GM12878 (cell line): Measurements from ENCODE around the gene GRIK4. TPM values are rescaled to one million over a fixed set of nuclear protein-coding genes. Genes with fewer than 3 reads are reported as not detected.

Experiments used
- ATAC-seq: fragments of 200-7000 bp; cut with Tn5 transposase; 3 replicates; pipeline ENCODE4 v1.9.1; 2020; ENCODE audit warnings: mild to moderate bottlenecking, moderate library complexity
- BruUV-seq: library from RNA; stranded (reverse); fragments of 400-500 nt; replicated peaks from 2 replicates; lab custom pipeline; 2021; lab: Mats Ljungman, UMichigan
- CTCF ChIA-PET: fragments of 300-600 bp; sonication (Branson Sonifier 250); formaldehyde crosslinking; extraction: SDS; loops from one replicate; lab custom pipeline; 2021; ENCODE audit warnings: inconsistent platforms; lab: Yijun Ruan, JAX
- POLR2A ChIA-PET: fragments of 350-600 bp; formaldehyde crosslinking; extraction: SDS; loops from one replicate; lab custom pipeline; 2021; ENCODE audit warnings: inconsistent platforms; lab: Charles Lee
- RAD21 ChIA-PET: fragments of 300-600 bp; sonication (Branson Sonifier 250); formaldehyde crosslinking; loops from one replicate; lab custom pipeline; 2023; ENCODE audit warnings: antibody characterized with exemption; ENCODE audit not compliant: unreplicated experiment; lab: Charles Lee
- SMC1A ChIA-PET: fragments of 300-600 bp; sonication (Branson Sonifier 250); formaldehyde crosslinking; loops from one replicate; lab custom pipeline; 2023; ENCODE audit not compliant: unreplicated experiment, uncharacterized antibody; lab: Charles Lee
- DNase-seq: peaks from one replicate; pipeline ENCODE4 v3.0.0-alpha.2; 2011; ENCODE audit warnings: low read depth, low spot score
- FAIRE-seq: peaks from 3 replicates; lab custom pipeline; 2011; peaks lifted over from hg19 to GRCh38; lab: Jason Lieb, UNC
- H2AFZ ChIP-seq: 2 replicates; pipeline ENCODE4 v1.6.0; 2011; ENCODE audit warnings: low read depth, low read length, control low read depth; ENCODE audit not compliant: control insufficient read depth
- H3K27ac ChIP-seq: 2 replicates; pipeline ENCODE4 v1.5.1; 2011; ENCODE audit warnings: control low read depth; ENCODE audit not compliant: control insufficient read depth, insufficient read depth
- H3K27me3 ChIP-seq, 2 experiments: replicated peaks in 1 of 2; 2 replicates each; pipeline versions ENCODE4 v1.6.0 to v1.6.1; 2011; ENCODE audit warnings: low read length in 1 of 2; ENCODE audit not compliant: control insufficient read depth in 2 of 2, insufficient read depth in 2 of 2
- H3K36me3 ChIP-seq, 2 experiments: 2 replicates each; pipeline ENCODE4 v1.5.1; 2011; ENCODE audit warnings: low read length in 1 of 2; ENCODE audit not compliant: control insufficient read depth in 2 of 2, insufficient read depth in 2 of 2
- H3K4me1 ChIP-seq: 2 replicates; pipeline ENCODE4 v1.6.1; 2011; ENCODE audit warnings: mild to moderate bottlenecking, low read length, moderate library complexity, mixed read lengths; ENCODE audit not compliant: control insufficient read depth, insufficient read depth
- H3K4me2 ChIP-seq: 2 replicates; pipeline ENCODE4 v1.6.0; 2011; ENCODE audit warnings: control low read depth; ENCODE audit not compliant: control insufficient read depth, insufficient read depth
- H3K4me3 ChIP-seq: fragments of 200-600 bp; sonication (generic); 2 replicates; pipeline ENCODE4 v1.5.1; 2016
- H3K79me2 ChIP-seq: 2 replicates; pipeline ENCODE4 v1.6.0; 2011; ENCODE audit warnings: low read length; ENCODE audit not compliant: control insufficient read depth, insufficient read depth
- H3K9ac ChIP-seq: 2 replicates; pipeline ENCODE4 v1.8.0; 2011; ENCODE audit warnings: low read length, control low read depth, mixed read lengths; ENCODE audit not compliant: control insufficient read depth, insufficient read depth
- H3K9me3 ChIP-seq: replicated peaks from 3 replicates; pipeline ENCODE4 v1.5.1; 2011; ENCODE audit warnings: mild to moderate bottlenecking, low read length; ENCODE audit not compliant: control insufficient read depth, insufficient read depth
- H4K20me1 ChIP-seq: 2 replicates; pipeline ENCODE4 v1.6.0; 2011; ENCODE audit not compliant: control insufficient read depth, insufficient read depth
- BMI1 ChIP-seq: fragments of 450-650 bp; IDR thresholded peaks from 2 replicates; pipeline ENCODE4 v1.6.1; 2016; ENCODE audit warnings: mild to moderate bottlenecking, moderate library complexity, borderline replicate concordance
- CBX5 ChIP-seq: sonication (generic); IDR thresholded peaks from 2 replicates; pipeline ENCODE4 v1.6.1; 2016; ENCODE audit warnings: low read depth, moderate library complexity, mild to moderate bottlenecking, inconsistent platforms
- CHD4 ChIP-seq: fragments of 200-600 bp; sonication (generic); IDR thresholded peaks from 2 replicates; pipeline ENCODE4 v1.6.1; 2016; ENCODE audit warnings: mild to moderate bottlenecking
- FOXK2 ChIP-seq: fragments of 450-650 bp; IDR thresholded peaks from 2 replicates; pipeline ENCODE4 v1.6.1; 2017; ENCODE audit warnings: mild to moderate bottlenecking, moderate library complexity
- GABPA ChIP-seq: IDR thresholded peaks from 2 replicates; pipeline ENCODE4 v1.6.1; 2014; ENCODE audit warnings: antibody characterized with exemption, low read depth, mild to moderate bottlenecking, inconsistent platforms
- HCFC1 ChIP-seq: fragments of 150-350 bp; IDR thresholded peaks from 2 replicates; pipeline ENCODE4 v1.6.1; 2014; ENCODE audit warnings: low read length
- MTA2 ChIP-seq: fragments of 450-650 bp; IDR thresholded peaks from 2 replicates; pipeline ENCODE4 v1.6.1; 2016; ENCODE audit warnings: low read depth, mild to moderate bottlenecking, moderate library complexity
- NR2C2 ChIP-seq: IDR thresholded peaks from 2 replicates; pipeline ENCODE4 v1.6.1; 2011; ENCODE audit warnings: borderline replicate concordance, low read depth; ENCODE audit not compliant: control insufficient read depth, insufficient read length
- NR2F1 ChIP-seq: fragments of 450-650 bp; conservative IDR thresholded peaks from 2 replicates; pipeline ENCODE4 v1.6.1; 2017; ENCODE audit warnings: mild to moderate bottlenecking
- PAX5 ChIP-seq: IDR thresholded peaks from 2 replicates; pipeline ENCODE4 v1.6.1; 2011; ENCODE audit warnings: low read depth, low read length, borderline replicate concordance
- POLR2A ChIP-seq: IDR thresholded peaks from 2 replicates; pipeline ENCODE4 v1.6.1; 2011; ENCODE audit warnings: low read depth, mild to moderate bottlenecking, low read length
- RAD21 ChIP-seq: IDR thresholded peaks from 2 replicates; pipeline ENCODE4 v1.6.1; 2011; ENCODE audit warnings: mild to moderate bottlenecking, low read depth, low read length, moderate library complexity; ENCODE audit not compliant: insufficient read depth
- RBBP5 ChIP-seq: fragments of 200-600 bp; sonication (generic); conservative IDR thresholded peaks from 2 replicates; pipeline ENCODE4 v1.6.1; 2016
- SIN3A ChIP-seq: IDR thresholded peaks from 2 replicates; pipeline ENCODE4 v1.6.1; 2012; ENCODE audit warnings: low read depth, low read length, improper control_type of control experiment
- SREBF2 ChIP-seq: IDR thresholded peaks from 2 replicates; pipeline ENCODE4 v1.6.1; 2012; ENCODE audit warnings: mild to moderate bottlenecking, low read length
- WGBS: methylation state at CpG from one replicate; pipeline ENCODE4 v1.1.6; 2016; ENCODE audit warnings: low lambda C conversion rate; ENCODE audit not compliant: insufficient replicate concordance, insufficient coverage; ENCODE audit errors: missing lambda C conversion rate; 5-methylcytosine and 5-hydroxymethylcytosine counted together
- in situ Hi-C: fragments of 300-500 bp; cut with MboI; formaldehyde crosslinking; loops from 9 replicates; pipeline ENCODE4 v1.14.3; 2018; ENCODE audit warnings: mixed read lengths
- intact Hi-C: fragments of 100-400 bp; cut with micrococcal nuclease; formaldehyde crosslinking; loops from one replicate; pipeline ENCODE4 v1.14.2; 2022; ENCODE audit not compliant: unreplicated experiment
- polyA plus RNA-seq, 11 experiments: library from polyadenylated mRNA; depleted of rRNA in 4 of 11; unstranded in 6 of 11; stranded (reverse) in 5 of 11; fragments of >200 nt; fragmentation: Nextera tagmentation in 4 of 11; fragmentation: Illumina TruSeq in 1 of 11; extraction: Ambion mirVana in 4 of 11; extraction: Trizol in 1 of 11; gene quantifications; 1 replicate in 1 of 11; 2 replicates in 10 of 11; pipeline versions ENCODE4 v1.2.1 to v1.2.3, GENCODE V29; 2011 to 2016; ENCODE audit warnings: inconsistent platforms in 2 of 11, missing spikeins in 2 of 11, low read depth in 1 of 11
- total RNA-seq, 4 experiments: library from RNA; depleted of rRNA in 3 of 4; stranded (reverse); fragments of >200 nt in 3 of 4; fragmentation: Illumina TruSeq in 1 of 4; extraction: Trizol in 1 of 4; gene quantifications; 2 replicates each; pipeline versions ENCODE4 v1.2.1 to v1.2.3, GENCODE V29; 2013 to 2021

Gene GRIK4
- total and polyA plus RNA-seq, 10 of the 15 experiments (the other 5 are each of a cell fraction or from before 2014, with no cell fraction given), result 0.33 to 3.6 (median 0.72) TPM

DNA sequence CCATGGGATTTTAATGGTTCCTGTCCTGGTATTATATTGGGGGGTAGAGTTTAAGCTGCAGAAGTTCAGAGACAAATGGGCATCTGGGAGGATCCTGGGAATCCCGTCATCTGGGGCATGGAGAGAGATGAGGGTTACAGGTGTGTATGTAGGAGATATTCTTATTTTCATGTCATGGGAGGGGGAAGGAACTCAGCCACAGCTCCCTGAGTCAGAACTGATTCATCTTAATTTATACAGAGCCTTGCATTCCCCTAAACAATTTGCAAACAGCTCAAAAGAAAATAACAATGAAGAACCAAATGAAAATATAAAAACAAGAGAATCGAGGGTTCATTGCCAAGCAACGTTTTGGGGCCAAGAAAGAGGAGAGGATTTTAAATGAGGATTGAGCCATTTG, 356.4 kb downstream of the GRIK4 start:
- H3K27me3 ChIP-seq, result no peaks in the 10 kb centered on the region
- H3K9me3 ChIP-seq, result no peaks in the 10 kb centered on the region
- no peak for TF ChIP-seq NR2F1
- TF ChIP-seq GABPA, result no peak
- TF ChIP-seq POLR2A, result no peak
- TF ChIP-seq CBX5, result no peak
- no peak for TF ChIP-seq MTA2
- no peak for TF ChIP-seq RAD21
- TF ChIP-seq NR2C2, result no peak
- no peak for TF ChIP-seq SIN3A
- no peak for TF ChIP-seq CHD4
- TF ChIP-seq SREBF2, result no peak
- TF ChIP-seq RBBP5, result no peak
- TF ChIP-seq PAX5, result no peak
- TF ChIP-seq HCFC1, result no peak
- TF ChIP-seq FOXK2, result no peak
- TF ChIP-seq BMI1, result no peak
- ChIA-PET RAD21 (no interaction called here), POLR2A (no interaction called here), CTCF (no interaction called here), SMC1A (interaction anchor here (0.8 to 1.6 kb wide), 2 partner anchors 9 to 28 kb away, joined by 3 to 4 read pairs; no protein-coding TSS in a partner anchor)
- H3K4me1 ChIP-seq, result peaks cover 15% of the 10 kb centered on the region
- FAIRE-seq, result no peak
- intact Hi-C loops (loop anchor here (2.0 kb wide), 1 partner anchor 61 kb away; no protein-coding TSS in a partner anchor), in situ Hi-C loops (no loop called here)
- no peaks in the 10 kb centered on the region for H3K36me3 ChIP-seq
- H3K4me2 ChIP-seq, result no peak overlapping the region
- no peak for DNase-seq
- H3K79me2 ChIP-seq, result no peaks in the 10 kb centered on the region
- H4K20me1 ChIP-seq, result no peaks in the 10 kb centered on the region
- no peak overlapping the region for H2AFZ ChIP-seq
- no peak overlapping the region for H3K4me3 ChIP-seq
- H3K27ac ChIP-seq, result no peak overlapping the region
- WGBS, result 17% methylated on average over 3 of the region's 3 CpGs
- ATAC-seq, result no peak
- no peak overlapping the region for H3K9ac ChIP-seq
- BruUV-seq, result no TSS peak
